Pons (tissue), 1 donor: ENCODE data around the gene TTI1.

ENCODE experiments used
- DNase-seq: peaks from one replicate; pipeline ENCODE4 v3.0.0-alpha.2; 2016; ENCODE audit warnings: low spot score

Gene TTI1

DNA sequence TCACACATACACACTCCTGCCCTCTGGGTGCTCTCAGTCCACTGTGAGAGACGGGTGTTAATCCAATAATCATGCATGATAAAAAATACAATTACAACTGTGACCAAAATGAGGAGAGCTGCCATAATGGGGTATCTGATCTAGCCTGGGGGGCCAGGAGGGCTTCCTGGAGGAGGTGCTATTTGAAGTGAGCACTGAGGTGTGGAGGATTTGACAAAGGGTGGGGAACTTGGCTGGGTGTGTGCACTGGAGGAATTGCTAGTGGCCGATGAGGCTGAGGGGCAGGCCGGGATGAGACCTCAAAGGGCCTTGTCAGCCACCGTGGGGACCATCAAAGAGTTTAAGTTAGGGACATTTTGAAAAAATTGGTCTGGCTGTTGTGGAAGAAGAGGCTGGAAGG lies 95.6 kb downstream of the TTI1 start:
- DNase-seq, result no peak

DNA sequence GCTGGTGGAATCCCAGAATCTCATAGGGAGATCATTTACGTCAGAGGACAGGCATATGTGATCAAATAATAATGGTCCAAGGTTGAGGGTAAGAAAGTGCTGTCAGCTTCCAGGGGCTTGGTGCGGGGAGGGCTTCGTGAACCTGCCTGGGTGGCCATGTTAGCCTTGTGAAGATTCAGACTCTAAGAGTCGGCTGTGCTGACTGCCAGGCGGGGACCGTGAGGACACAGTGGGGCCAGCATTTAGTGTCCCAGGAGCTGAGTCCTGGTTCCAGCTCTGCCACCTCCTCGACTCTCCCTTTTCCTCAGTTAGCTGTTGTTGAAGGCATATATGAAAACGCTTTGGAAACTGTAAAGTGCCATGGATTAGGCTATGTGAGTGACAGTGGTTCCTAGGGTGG lies 96.8 kb downstream of the TTI1 start:
- DNase-seq, result no peak

DNA sequence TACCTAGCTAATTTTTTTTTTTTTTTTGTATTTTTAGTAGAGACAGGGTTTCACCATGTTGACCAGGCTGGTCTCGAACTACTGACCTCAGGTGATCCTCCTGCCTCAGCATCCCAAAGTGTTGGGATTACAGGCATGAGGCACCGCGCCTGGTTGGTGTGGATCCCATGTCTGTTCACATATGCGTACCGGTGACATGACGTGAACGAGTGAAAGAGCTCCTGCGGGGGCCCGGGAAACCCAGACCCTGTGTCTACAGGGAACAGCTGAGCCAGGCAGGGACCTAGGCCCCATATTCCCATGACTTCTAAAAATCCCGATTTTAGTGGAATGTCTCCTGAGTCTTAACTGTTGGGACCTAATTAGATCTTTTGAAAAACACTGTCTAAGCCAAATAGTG lies 97.2 kb downstream of the TTI1 start:
- DNase-seq, result no peak

DNA sequence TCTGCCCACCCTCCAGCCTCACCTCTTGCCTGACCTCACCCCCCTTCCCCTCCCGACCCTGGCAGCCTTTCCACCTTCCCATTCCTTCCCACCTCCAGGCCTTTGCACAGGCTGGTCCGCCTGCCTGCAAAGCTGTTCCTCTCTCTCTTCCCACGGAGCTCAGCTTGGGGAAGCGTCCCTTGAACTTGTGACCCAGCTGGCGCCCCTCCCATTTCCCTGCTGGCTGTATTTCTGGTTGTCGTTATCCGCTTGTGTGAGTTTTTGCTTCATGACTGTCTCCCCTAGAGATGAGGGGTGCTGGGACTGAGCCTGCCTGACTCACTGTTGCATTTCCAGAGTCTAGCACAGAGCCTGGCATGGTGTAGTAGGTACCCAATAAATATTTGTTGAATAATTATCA lies 97.8 kb downstream of the TTI1 start:
- no peak for DNase-seq

DNA sequence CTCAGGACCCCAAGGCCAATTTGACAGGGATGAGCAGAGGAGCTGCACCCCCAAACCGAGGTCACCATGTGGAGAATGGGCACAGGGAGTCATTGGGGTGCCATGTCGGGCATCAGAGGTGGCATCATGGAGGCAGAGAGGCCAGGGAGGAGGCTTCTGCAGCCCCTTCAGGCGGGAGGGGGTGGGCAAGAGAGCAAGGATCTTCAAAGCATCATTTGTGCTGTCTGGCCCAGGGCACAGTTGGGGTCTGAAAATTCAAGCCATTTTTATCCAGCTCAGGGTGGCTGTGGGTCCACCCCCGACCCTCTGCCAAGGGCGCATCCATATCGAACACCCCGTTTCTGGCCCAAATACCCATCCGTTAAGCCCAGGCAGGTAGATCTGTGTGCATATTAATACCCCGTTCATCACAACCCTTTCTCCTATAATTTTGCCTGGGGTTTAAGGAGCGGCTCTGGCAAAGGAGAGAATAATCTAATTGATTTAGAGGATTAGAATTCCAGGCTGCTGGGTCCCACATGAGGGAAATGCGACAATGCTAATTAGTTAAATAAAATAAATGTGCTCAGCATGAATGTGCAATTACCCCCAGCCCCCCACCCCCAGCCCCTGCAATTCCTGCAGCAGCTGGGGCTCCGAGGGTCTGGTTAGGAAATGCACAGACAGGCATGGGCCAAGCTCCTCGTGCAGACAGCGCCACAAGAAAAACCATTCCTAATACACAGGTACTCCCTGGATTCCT lies 98.5 kb downstream of the TTI1 start:
- DNase-seq, result no peak

DNA sequence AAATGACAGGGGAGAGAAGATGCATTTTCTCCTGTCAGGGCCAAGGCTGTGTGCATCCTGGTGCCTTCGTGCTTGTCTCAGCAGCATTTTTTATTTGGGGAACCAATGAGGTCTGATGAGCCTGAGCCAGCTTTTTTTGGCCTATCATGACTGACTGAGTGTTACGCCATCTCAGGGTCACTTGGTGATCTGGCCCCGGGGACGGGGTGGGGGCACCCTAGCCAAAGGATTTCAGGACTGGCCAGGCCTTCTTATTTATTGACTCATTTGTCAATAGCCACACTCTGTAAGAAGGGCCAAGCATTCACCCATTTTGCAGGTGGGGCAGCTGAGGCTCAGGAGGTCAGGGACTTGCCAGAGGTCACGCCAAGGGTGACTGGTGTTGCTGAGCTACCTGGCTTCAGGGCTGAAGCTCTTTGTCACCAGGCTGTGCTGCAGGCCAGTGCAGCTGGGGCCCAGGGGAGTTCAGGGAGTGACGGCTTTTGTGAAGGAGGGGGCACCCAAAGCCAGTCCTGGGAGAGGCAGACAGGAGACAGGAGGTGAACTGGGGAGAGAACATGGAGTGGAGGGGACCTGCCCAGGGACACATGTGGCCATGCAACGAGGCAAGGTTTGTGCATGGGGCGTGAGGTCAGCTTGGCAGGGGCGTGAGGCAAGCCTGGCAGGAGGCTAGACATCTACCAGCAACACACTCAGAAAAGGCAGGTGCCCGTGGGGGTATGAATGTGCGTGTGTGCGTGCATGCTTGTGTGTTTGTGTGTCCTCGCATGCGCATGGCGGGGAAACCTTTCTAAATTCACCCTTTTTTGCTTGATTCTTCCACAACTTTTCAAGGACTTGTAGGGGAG lies 99.2 kb downstream of the TTI1 start:
- no peak for DNase-seq
